ENCODE data around the gene TLK1. TPM values are rescaled to one million over a fixed set of nuclear protein-coding genes. Genes with fewer than 3 reads are reported as not detected.

The TLK1 gene
- total RNA-seq, 1 experiment from 2014 or later: 7.1 TPM

DNA sequence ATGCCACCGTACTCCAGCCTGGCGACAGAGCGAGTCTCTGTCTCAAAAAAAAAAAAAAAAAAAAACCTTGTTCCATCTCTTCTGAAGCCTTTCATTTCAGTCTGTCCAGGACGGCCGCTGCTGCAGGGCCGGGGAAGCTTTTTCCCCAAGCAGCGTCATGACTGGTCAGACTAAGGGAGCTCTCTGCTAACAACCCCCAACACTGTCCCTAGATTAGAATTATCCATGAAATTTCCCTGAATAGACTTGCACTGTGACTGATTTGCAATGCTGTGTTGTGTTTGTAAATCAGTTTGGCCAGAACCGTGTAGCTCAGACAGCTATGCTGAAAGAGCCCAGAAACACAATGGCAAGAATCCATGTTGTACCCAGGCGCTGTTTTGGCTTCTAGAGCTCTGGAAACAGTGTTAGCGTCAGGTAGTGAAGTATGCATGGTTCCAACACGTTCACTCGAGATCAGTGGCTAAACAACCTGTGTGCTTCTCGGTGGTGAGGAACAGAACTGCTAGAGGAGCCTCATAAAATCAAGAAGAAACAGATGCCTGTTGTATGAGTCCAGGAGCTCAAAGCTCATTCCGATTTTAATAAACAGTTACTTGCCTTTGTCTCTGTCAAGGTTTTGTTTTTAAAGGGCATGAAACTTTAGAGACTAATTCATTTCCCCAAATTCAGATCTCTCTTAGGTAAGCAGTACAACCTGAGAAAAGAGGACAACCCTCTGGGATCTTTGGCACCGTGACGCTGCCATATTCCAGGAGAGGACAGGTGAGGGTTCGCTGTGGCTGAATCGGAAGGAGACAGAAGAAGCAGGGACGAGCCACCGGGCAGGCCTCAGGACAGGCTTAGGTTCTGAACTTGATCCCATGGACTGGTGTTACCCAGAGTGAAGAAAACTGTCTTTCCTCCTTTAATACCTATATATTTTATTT is 188.1 kb downstream of the TLK1 start:
- H3K27me3 ChIP-seq: no peaks in the 10 kb centered on the region
- H3K36me3 ChIP-seq: peaks cover 12% of the 10 kb centered on the region
- H3K4me3 ChIP-seq: peak overlapping the region; percentile 74
- H3K9me3 ChIP-seq: no peaks in the 10 kb centered on the region
- DNase-seq: no peak

DNA sequence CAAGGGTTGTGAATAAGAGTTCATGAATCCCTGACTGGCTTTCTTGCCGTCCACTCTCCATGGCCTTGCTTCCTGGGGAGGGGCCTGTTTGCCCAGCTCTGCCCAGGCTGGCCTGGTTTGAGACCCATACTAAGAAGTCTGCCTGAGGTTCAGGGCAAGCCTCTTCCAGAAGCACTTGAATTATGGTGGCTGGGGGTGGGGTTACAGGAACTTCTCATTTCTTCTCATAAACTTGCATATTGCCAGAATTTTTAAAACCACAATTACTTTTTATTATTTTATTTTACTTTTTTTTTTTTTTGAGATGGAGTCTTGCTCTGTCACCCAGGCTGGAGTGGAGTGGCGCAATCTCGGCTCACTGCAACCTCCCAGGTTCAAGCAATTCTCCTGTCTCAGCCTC is 189.6 kb downstream of the TLK1 start:
- Histone ChIP-seq H3K36me3 (peaks cover 25% of the 10 kb centered on the region), H3K4me3 (no peak overlapping the region), H3K27me3 (no peaks in the 10 kb centered on the region), H3K9me3 (no peaks in the 10 kb centered on the region)
- DNase-seq: no peak

DNA sequence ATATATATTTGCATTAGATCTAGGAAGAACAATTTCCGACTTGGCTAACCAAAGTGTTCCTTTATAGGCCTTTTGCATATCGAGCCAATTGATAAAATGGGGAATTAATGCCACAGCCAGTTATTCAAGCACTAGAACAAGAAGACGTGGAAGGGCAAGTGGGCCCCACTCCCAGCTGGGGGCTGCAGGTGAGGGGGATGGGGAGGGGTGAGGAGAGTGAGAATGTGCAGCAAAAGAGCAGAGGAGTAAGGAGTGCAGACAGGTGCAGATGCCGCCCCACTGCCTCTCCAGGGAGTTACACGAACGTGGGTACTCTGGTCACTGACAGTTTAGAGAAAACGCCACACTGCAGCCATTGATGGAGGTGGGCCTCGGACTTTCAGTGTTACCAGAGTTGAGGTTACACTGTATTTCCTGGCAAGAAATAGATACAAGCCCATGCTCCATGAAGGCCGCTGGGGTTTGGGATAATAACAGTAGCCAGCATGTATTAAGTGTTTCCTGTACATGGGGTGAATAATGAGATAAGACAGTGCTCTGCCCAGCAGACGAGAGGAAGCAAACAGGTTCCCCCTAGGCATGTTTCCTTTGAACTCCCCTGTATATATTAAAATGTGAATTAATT is 190.7 kb downstream of the TLK1 start:
- no peaks in the 10 kb centered on the region for H3K27me3 ChIP-seq
- peaks cover 36% of the 10 kb centered on the region for H3K36me3 ChIP-seq
- DNase-seq: no peak
- no peak overlapping the region for H3K4me3 ChIP-seq
- no peaks in the 10 kb centered on the region for H3K9me3 ChIP-seq

DNA sequence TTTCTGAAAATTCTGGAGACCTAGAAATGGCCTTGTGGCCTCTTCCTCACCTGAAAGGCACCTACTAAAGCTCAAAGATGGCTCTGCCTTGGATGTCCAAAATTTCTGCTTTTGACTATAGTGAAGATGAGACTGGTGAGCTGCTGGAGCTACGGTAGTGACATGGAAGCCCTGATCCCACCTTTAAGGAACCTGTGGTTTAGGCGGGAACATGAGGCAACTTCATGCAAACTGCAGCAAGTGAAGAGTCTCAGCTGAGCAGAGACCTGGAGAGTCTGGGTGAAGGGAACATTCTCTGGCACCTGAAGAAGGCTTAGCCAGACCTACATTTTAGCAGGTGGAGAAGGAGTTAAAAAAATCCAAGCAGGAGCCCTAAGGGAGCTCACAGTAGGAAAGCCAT is 191.7 kb downstream of the TLK1 start:
- DNase-seq: no peak
- Histone ChIP-seq H3K4me3 (no peak overlapping the region), H3K36me3 (peaks cover 44% of the 10 kb centered on the region), H3K27me3 (no peaks in the 10 kb centered on the region), H3K9me3 (no peaks in the 10 kb centered on the region)

DNA sequence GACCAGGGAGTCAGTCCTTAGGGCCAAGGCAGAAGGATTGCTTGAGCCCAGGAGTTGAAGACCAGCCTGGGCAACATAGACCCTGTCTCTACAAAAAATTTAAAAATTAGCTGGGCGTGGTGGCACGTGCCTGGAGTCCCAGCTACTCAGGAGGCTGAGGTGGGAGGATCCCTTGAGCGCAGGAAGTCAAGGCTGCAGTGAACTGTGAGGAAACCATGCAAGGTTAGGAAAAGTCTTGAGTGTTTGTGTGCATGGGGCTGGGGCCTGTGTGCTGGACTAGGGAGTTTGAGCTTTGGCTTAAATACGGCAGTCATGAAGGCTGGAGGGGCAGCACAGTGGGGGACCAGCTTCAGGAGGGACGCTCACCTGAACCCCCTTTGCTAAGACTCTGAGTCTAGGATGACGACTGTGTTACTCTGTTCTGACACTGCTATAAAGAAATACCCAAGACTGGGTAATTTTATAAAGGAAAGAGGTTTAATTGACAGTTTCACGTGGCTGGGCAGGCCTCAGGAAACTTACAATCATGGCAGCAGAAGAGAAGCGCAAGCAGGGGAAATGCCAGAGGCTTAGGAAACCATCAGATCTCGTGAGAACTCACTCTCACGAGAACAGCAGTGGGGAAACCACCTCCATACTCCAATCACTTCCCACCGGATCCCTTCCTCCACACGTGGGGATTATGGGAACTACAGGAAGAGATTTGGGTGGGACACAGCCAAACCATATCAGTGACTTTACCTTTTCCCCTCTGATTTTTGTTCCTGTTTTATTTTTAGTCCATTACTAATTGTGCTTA is 192.3 kb downstream of the TLK1 start:
- no peaks in the 10 kb centered on the region for H3K27me3 ChIP-seq
- no peak for DNase-seq
- H3K9me3 ChIP-seq: no peaks in the 10 kb centered on the region
- H3K36me3 ChIP-seq: peaks cover 48% of the 10 kb centered on the region
- H3K4me3 ChIP-seq: no peak overlapping the region

DNA sequence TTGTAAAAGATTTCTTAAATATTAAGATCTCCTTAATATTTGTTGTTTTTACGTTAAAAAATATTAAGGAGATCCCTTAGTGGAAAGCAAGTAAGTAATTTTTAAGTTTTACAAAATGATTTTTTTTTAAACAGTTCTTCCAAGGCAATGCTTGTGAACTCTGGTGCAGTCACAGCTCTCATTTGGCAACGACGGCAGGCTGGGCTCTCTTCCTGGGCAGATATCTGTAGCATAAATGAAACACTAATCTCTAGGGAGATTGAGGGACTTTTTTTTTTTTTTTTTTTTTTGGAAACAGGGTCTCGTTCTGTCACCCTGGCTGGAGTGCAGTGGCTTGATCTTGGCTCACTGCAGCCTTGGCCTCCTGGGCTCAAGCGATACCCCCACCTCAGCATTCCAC is 193.1 kb downstream of the TLK1 start:
- DNase-seq: no peak
- Histone ChIP-seq H3K9me3 (no peaks in the 10 kb centered on the region), H3K36me3 (peaks cover 53% of the 10 kb centered on the region), H3K27me3 (no peaks in the 10 kb centered on the region), H3K4me3 (no peak overlapping the region)

DNA sequence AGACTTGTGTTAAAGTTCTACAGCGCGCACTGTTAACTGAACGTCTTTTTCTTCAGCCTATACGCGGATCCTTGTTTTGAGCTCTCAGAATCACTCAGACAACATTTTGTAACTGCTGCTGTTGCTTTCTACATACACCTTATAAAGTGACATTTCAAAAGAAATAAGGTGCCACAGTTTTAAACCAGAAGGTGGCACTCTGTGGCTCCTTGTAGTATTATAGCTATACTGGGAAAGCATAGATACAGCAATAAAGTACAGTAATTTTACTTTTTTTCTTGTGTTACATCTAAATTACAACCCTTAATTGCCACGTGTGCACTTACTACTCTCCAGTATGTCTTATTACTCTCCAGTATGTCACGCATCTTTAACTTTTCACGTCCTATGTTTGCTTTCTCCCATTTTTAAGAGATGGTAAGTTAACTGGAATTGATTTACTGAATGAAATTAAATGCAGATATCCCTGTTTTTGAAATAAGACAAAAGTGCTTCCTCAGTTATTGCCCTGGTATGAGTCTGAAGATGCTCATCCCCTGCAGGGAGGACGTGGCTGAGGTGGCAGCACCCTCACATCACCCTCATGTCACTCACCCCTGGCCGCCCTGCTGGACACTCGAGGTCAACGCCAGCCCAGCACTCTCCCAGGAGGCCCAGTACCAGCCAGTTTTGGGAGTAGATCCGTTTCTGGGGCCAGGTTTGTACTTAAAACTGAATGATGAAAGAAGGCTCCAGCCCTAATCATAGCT is 193.9 kb downstream of the TLK1 start:
- no peaks in the 10 kb centered on the region for H3K27me3 ChIP-seq
- H3K9me3 ChIP-seq: no peaks in the 10 kb centered on the region
- peaks cover 57% of the 10 kb centered on the region for H3K36me3 ChIP-seq
- H3K4me3 ChIP-seq: no peak overlapping the region
- peak; percentile 29 for DNase-seq

DNA sequence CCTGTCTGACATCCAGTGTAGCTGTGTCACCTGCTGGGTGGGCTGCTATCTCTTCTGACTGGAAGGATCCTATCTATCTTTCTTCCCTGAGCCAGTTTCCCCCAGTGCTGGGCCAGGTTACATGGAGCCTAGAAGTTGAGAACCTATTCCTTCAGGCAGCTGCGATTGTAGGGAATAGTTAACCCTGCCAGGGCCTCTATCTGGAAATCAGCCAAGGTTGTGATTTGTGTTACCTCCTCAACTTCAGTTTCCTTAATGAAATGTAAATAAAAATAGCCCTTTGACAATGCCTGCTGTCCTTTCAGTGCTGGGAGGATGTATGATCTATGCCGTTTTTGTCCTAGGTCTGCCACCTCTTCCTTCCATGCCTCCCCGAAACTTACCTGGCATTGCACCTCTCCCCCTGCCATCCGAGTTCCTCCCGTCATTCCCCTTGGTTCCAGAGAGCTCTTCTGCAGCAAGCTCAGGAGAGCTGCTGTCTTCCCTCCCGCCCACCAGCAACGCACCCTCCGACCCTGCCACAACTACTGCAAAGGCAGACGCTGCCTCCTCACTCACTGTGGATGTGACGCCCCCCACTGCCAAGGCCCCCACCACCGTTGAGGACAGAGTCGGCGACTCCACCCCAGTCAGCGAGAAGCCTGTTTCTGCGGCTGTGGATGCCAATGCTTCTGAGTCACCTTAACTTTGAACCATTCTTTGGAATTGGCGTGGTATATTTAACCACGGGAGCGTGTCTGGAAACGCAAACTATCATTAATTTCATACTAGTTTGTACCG is 195.1 kb downstream of the TLK1 start:
- Histone ChIP-seq H3K9me3 (no peaks in the 10 kb centered on the region), H3K27me3 (no peaks in the 10 kb centered on the region), H3K4me3 (no peak overlapping the region), H3K36me3 (peaks cover 65% of the 10 kb centered on the region)
- no peak for DNase-seq

DNA sequence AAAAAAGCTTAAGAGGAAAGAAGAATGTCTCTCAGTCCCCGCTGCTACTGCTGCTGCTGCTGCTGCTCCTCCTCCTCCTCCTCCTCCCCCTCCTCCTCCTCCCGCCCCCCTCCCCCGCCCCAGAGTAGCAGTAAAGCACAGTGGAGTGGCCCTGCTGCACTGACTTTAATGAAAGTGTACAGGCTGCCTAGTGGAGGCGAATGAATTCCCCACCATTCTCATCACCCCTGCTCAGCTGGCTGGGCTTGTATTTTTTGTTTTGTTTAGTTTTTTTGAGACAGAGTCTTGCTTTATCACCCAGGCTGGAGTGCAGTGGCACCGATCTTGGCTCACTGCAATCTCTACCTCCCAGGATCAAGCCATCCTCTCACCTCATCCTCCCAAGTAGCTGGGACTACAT is 197.3 kb downstream of the TLK1 start:
- no peak for DNase-seq
- no peaks in the 10 kb centered on the region for H3K27me3 ChIP-seq
- H3K36me3 ChIP-seq: peaks cover 76% of the 10 kb centered on the region
- no peaks in the 10 kb centered on the region for H3K9me3 ChIP-seq
- H3K4me3 ChIP-seq: no peak overlapping the region

DNA sequence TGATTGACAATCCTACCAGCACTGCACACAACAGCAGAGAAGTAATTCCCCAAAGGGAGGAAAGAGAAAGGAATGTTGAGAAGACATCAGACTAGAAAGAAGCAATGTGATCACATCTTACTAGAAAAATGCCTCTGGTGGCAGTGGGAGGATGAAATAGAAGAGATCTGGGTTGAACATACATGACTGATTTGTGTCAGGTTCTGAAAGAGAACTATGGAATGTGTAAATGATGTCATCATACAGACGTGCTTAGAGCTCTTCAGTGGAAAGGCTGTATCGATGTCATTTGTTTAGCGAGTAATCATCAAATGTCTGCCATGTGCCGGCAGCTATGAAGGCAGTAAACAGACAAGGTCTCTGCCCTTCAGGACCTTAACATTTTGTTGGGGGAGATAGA is 206.8 kb downstream of the TLK1 start:
- no peaks in the 10 kb centered on the region for H3K9me3 ChIP-seq
- H3K36me3 ChIP-seq: peaks cover 89% of the 10 kb centered on the region
- no peak overlapping the region for H3K4me3 ChIP-seq
- H3K27me3 ChIP-seq: no peaks in the 10 kb centered on the region
- DNase-seq: no peak

DNA sequence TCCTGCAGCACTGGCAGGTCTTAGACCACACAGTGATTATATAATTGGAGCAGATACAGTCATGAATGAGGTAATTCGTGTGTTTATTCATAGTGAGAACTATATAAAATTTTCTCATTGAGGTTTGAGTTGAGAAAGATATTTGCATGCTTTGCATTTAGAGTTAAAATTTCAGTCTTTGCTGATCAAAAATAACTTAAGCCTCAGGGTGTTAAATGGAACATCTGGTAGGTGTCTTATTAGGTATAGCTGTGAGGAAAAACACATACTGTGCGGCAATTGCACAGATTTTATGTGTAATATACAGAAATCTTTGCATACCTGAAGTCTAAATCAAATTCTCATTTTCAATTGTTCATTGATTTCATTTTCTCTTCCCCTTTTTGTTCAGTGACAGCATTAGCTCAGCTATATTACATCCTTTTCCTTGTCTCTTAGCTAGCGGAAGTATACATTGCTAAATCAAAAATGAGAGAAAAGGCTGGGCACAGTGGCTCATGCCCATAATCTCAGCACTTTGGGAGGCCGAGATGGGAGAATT is 210.4 kb downstream of the TLK1 start:
- Histone ChIP-seq H3K36me3 (peaks cover 63% of the 10 kb centered on the region), H3K9me3 (no peaks in the 10 kb centered on the region), H3K4me3 (no peak overlapping the region), H3K27me3 (no peaks in the 10 kb centered on the region)
- DNase-seq: no peak

DNA sequence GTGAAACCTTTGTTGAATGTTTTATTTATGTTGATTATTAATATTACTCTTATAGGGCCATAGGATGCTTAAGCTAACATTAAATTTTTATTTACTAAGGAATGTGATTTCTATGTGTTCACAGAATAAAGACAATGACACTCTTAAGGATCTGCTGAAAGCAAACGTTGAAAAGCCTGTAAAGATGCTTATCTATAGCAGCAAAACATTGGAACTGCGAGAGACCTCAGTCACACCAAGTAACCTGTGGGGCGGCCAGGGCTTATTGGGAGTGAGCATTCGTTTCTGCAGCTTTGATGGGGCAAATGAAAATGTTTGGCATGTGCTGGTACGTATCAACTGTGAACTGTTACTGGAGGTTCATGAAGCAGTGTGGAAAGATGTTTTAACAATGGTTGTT is 211.3 kb downstream of the TLK1 start:
- H3K27me3 ChIP-seq: no peaks in the 10 kb centered on the region
- peaks cover 54% of the 10 kb centered on the region for H3K36me3 ChIP-seq
- H3K4me3 ChIP-seq: no peak overlapping the region
- H3K9me3 ChIP-seq: no peaks in the 10 kb centered on the region
- no peak for DNase-seq

DNA sequence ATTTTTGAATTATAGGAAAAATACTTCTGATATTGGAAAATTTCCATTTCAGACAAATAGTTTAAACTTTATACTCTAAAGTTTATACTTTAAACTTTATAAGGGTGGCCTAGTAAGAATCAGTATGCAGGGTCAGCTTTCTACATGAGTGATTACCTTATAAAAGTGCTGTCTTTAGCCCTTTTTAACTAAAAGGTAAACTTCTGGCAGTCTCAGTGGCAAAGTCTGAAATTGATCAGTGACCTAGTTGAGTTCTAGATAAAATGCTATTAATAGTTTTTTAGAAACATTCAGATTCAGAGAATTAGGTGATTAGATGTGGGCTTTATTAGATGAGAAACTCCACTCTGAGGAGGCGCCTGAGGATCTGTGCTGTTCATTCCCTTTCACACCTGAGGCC is 216.1 kb downstream of the TLK1 start:
- Histone ChIP-seq H3K9me3 (no peaks in the 10 kb centered on the region), H3K27me3 (no peaks in the 10 kb centered on the region), H3K36me3 (peaks cover 28% of the 10 kb centered on the region), H3K4me3 (no peak overlapping the region)
- no peak for DNase-seq

DNA sequence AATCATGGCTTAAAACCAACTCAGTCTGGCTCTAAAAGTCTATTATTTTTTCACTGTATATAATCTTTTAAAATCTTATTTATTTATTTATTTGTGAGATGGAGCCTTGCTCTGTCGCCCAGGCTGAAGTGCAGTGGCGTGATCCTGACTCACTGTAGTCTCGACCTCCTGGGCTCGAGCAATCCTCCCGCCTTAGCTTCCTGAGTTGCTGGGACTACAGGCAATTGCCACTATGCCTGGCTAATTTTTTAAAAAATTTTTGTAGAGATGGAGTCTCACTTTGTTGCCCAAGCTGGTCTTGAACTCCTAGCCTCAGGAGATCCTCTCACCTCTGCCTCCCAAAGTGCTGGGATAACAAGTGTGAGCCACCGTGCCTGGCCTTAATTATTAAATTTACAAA is 217.1 kb downstream of the TLK1 start:
- DNase-seq: no peak
- Histone ChIP-seq H3K27me3 (no peaks in the 10 kb centered on the region), H3K9me3 (no peaks in the 10 kb centered on the region)

DNA sequence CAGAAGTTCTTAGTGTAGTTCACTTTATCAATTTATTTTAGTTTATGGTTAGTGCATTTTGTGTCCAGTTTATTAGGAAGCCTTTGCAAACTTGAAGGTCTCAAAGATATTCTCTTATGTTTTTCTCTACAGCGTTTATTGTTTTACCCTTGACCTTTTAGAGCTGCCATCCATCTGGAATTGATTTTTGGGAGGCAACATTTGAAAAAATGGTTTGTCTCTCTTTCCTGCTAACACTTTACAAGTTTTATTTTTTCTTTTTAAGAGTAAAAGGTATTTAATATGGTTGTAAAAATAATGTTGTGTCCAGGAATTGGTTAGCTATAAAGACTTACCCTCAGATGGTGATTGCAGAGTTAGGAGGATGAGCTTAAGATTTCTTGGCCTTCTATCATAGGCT is 217.7 kb downstream of the TLK1 start:
- Histone ChIP-seq H3K9me3 (no peaks in the 10 kb centered on the region), H3K36me3 (peaks cover 27% of the 10 kb centered on the region)
- no peak for DNase-seq

More for the DNA sequence above, 217.1 kb downstream of the TLK1 start:
- Histone ChIP-seq H3K4me3 (no peak overlapping the region), H3K36me3 (peaks cover 27% of the 10 kb centered on the region)

DNA sequence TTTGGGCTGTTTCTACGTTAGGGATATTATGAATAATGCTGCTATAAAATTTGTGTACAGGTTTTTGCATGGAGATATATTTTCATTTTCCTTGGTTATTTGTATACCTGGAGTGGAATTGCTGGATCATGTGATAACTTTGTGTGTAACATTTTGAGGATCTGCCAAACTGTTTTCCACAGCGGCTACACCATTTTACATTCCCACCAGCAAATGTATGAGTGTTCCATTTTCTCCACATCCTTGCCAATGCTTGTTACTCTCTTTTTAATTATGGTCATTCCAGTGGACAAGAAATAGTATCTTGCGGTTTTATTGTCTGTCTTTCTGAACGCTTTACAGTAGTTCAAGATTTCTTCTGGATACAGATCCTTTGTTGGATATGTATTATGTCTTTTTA is 218.1 kb downstream of the TLK1 start:
- no peaks in the 10 kb centered on the region for H3K27me3 ChIP-seq
- DNase-seq: no peak

More for the DNA sequence above, 217.7 kb downstream of the TLK1 start:
- H3K4me3 ChIP-seq: no peak overlapping the region
- H3K27me3 ChIP-seq: no peaks in the 10 kb centered on the region

More for the DNA sequence above, 218.1 kb downstream of the TLK1 start:
- Histone ChIP-seq H3K4me3 (no peak overlapping the region), H3K36me3 (peaks cover 32% of the 10 kb centered on the region), H3K9me3 (no peaks in the 10 kb centered on the region)
